Body of pancreas (tissue), 4 donors: ENCODE data around the gene CARD8.
A peak's percentile ranks its signal among the peaks of the same experiment; 100 is the strongest.

Experiments
- CTCF ChIP-seq, 7 experiments: fragments of 450-650 bp in 4 of 7; fragments of 200-600 bp in 3 of 7; sonication (generic) in 3 of 7; IDR thresholded peaks; one replicate each; pipeline ENCODE4 v1.5.1; 2016 to 2019; ENCODE audit warnings: antibody characterized with exemption in 7 of 7
- POLR2A ChIP-seq, 3 donors: fragments of 450-650 bp; IDR thresholded peaks; one replicate each; pipeline ENCODE4 v1.6.1; 2016; ENCODE audit warnings: antibody characterized with exemption in 3 of 3, mild to moderate bottlenecking in 2 of 3

DNA sequence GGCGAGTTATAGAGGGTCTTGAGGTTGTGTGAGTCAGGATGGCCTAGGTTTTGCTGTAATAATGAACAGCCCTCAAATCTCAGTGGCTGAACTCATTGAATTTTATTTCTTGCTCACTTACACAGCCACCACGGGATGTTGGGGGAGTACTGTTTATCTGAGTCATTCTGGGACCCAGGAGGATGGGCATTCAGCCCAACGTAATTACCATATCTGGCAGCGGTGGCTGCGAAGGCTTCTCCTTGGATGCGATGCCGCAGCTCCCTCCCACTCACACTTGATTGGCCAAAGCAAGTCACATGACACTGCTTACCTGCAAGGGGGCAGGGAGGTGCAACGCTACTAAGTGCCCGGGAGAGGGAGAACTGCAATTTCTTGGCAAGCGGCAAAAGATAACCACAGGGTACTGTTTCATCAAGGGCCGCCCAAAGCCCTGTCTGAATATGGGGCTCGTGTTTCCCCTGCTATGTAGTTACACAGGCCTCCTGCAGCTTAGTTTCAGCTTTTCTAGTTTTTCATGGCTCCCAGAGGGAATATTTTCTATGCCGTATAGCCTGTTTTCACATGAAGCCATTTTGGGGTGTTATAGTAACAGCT, 65.3 kb downstream of the CARD8 start:
- peak in 4 of 7 experiments; percentile 19 to 53 (median 32) for TF ChIP-seq CTCF (IDR thresholded peaks at IDR 0.05)
- no peak for TF ChIP-seq POLR2A (IDR thresholded peaks at IDR 0.05)
